Fibroblast of lung (primary cell): ENCODE results near the gene IPO11.

ENCODE experiments used
- EZH2 ChIP-seq: IDR thresholded peaks from 2 replicates; pipeline ENCODE4 v1.5.1; 2012; ENCODE audit warnings: low read length, control low read depth, mild to moderate bottlenecking; ENCODE audit errors: missing control alignments
- TF ChIP-seq, protein P1 (sequence below), 2 donors: IDR thresholded peaks in 1 of 2; conservative IDR thresholded peaks in 1 of 2; 1 replicate in 1 of 2; 2 replicates in 1 of 2; pipeline ENCODE4 v1.5.1; 2011 to 2012; ENCODE audit warnings: low read length in 2 of 2, control low read depth in 1 of 2, inconsistent platforms in 1 of 2, low read depth in 1 of 2, mild to moderate bottlenecking in 1 of 2

DNA sequence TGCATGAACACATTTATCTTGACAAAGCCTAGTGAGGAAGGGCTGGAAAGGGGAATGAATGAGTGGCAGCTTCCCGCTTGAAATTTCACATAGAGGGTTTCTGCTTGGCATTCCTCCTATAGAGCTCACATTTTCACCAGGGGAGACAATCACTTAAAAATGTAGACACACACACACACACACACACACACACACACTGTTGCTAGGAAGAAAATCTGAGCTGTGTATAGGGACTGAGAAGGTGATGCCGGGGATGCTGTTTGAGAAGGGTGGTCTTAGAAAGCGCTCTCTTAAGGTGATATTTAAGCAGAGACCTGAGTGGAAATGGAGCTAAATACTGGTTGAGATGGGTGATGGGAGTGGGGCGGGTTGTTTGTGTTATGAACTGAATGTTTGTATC, 236.5 kb downstream of the IPO11 start:
- TF ChIP-seq, protein P1, sequence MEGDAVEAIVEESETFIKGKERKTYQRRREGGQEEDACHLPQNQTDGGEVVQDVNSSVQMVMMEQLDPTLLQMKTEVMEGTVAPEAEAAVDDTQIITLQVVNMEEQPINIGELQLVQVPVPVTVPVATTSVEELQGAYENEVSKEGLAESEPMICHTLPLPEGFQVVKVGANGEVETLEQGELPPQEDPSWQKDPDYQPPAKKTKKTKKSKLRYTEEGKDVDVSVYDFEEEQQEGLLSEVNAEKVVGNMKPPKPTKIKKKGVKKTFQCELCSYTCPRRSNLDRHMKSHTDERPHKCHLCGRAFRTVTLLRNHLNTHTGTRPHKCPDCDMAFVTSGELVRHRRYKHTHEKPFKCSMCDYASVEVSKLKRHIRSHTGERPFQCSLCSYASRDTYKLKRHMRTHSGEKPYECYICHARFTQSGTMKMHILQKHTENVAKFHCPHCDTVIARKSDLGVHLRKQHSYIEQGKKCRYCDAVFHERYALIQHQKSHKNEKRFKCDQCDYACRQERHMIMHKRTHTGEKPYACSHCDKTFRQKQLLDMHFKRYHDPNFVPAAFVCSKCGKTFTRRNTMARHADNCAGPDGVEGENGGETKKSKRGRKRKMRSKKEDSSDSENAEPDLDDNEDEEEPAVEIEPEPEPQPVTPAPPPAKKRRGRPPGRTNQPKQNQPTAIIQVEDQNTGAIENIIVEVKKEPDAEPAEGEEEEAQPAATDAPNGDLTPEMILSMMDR (conservative IDR thresholded peaks at IDR 0.05 in 1 of 2, IDR thresholded peaks at IDR 0.05 in 1 of 2; ENCODE audit: low read depth in 1 of 2, low read length in 2 of 2), result no peak
- no peak for TF ChIP-seq EZH2
